Activated naive CD4-positive, alpha-beta T cell treated with anti-CD3 and anti-CD28 coated beads, Interleukin-2, amount 50 U/mL, for 16 hours (primary cell): ENCODE data around the gene DIO3.
"Not testable (repeated sequence)": the region's sequence is repeated elsewhere in the genome, so short reads cannot be mapped to it uniquely, and the experiment has no call there.

Source experiments
- DNase-seq: peaks from one replicate; pipeline ENCODE4 v3.0.0-alpha.2; 2020

The DIO3 gene

GRCh38 chr14:101543814-101544213 lies 17.5 kb upstream of the DIO3 start:
- no peak for DNase-seq

GRCh38 chr14:101544550-101544949 lies 16.7 kb upstream of the DIO3 start:
- no peak for DNase-seq

DNA sequence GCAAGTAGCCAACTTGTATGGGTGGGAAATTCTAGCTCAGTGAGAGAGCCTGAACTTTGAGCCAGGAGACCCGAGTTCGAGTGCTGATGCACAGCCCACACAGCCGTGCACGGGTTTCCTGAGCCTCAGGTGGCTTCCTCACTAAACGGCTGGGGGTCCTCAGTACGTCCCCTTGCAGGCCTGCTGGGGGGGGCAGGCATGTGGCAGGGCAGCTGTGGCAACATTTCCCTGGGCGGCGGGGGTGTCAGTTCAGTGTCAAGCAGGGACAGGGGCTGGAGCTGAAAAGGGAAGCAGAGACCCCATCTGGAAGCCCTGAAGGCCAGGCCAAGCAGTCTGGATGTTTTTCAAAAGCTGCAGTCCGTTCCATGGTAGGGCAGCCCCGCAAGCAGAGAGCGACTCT lies 14.6 kb upstream of the DIO3 start:
- DNase-seq, result no peak

- DNase-seq, result no peak
Observed at GRCh38 chr14:101547107-101547738, 14.1 kb upstream of the DIO3 start.

DNA sequence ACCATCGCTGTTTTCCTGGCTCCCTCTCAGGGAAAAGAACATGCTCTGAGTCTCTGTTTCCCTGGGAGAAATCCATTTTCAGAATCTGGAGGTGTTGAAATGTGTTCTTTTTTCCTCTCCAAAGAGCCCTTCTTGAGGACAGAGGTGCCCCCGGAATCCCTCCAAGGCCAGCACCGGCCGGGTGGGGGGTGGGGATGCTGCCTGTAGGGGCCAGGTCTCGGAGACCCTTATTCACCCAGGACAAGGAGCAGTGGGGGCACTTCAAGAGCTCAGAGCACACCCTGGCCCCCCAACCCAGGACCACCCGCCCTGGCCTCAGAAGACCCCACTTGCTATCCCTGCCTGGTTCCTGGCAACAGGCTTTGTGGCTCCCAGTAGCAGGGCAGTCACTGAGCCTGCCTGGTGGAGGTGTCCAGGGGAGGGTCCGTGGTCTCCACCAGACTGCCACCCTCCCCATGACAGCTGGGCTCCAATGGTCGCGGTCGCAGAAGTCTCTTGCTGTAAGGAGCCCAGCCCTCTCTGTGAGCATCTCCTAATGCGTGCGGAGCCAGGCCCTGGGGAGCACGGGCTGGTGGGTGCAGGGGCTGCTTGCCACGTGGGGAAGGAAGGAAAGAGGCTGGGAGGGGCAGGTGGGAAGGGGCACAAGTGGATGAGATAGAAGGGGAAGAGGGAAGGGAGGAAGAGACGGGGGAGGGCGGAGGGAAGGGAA lies 13.2 kb upstream of the DIO3 start:
- DNase-seq, result no peak

- no peak for DNase-seq
Observed at GRCh38 chr14:101548710-101549109, 12.6 kb upstream of the DIO3 start.

GRCh38 chr14:101549154-101549553 lies 12.1 kb upstream of the DIO3 start:
- DNase-seq, result no peak

DNA sequence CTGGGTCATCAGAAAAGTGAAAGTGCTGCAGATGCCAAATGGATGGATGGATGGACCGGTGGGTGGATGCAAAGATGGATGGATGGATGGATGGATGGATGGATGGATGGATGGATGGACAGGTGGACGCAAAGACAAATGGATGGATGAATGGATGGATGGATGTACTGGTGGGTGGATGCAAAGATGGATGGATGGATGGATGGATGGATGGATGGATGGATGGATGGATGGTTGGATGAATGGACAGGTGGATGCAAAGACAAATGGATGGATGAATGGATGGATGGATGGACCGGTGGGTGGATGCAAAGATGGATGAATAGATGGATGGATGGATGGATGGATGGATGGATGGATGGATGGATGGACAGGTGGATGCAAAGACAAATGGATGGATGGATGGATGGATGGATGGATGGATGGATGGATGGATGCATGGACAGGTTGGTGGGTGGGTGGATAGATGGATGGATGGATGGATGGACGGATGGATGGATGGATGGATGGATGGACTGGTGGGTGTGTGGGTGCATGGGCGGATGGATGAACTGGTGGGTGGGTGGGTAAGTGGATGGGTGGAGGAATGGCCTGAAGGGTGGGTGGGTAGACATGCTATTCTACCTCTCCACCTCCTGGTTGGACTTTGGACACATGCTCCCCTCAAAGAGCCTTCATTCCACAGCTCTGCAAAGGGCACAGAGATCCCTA lies 10.9 kb upstream of the DIO3 start:
- DNase-seq, result not testable (repeated sequence)

- no peak for DNase-seq
Observed at GRCh38 chr14:101551729-101552595, 9.3 kb upstream of the DIO3 start.

DNA sequence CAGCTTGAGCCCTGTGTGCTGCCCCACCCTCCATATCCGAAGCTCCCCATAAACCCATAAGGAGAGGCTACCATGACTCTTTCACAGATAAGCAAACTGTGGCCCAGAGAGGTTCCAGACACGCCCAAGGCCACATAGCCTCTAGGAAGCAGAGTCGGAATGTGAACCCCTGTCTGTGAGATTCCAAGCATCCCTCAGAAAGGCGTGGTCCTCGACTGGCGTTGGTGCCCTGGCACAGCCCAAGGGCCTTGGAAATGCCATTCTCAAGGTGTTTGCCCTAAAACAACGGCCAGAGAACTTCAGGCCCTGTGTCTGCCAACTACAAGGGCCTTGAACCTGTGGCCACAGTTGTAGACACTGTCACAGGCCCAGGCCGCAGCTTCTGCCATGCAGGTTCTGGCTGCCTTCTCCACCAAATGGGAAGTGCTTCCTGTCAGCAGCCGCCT lies 8.5 kb upstream of the DIO3 start:
- DNase-seq, result no peak

GRCh38 chr14:101553393-101553792 lies 7.9 kb upstream of the DIO3 start:
- no peak for DNase-seq

DNA sequence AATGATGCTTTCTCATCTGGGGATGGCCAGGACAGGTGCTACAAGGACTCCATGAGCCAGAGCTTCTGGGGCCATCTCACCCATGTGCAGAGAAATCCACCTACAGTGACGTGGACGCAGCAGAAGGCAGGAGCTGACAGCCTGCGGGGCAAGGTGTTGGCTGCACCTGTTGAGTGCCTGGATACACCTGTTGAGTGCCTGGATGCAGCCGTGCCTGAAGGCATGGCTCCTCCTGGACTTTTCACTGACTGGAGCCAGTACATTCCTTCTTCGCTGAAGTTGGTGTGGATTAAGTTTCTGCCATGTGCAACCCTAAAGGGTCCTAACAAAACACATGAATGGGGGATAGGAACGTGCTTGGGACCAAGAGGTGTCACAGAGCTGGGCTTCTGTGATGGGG lies 7.4 kb upstream of the DIO3 start:
- DNase-seq, result no peak

GRCh38 chr14:101554991-101555668 lies 6.2 kb upstream of the DIO3 start:
- DNase-seq, result no peak

DNA sequence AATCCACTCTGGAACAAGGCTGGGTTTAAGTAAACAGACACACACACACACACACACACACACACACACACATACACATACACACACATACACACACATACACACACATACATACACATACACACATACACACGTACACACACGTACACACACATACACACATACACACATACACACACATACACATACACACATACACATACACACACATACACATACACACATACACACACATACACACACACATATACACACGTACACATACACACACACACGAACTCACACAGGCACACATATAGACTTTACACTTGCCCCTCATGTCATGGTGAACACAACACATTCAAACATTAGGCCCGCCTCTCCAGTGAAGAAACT lies 5.6 kb upstream of the DIO3 start:
- DNase-seq, result not testable (repeated sequence)

DNA sequence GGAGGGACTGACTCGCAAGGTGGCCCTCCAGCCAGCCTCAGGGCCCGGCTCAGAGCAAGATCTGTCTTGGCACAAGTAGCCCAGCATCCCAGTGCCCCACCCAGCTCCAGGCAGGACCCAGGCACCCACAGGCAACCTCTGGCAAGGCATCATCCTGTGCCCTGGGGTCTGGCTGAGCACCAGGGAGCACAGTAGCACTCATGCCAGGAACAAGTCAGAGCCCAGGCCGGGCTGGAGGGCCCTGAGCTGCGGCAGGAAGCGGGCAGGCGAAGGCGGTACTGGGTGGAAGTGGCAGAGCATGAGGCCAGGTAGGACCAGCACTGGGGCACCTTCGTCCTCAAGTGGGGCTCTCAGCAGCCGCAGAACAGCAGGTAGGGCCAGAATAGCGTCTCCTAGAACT lies 5.2 kb upstream of the DIO3 start:
- no peak for DNase-seq

DNA sequence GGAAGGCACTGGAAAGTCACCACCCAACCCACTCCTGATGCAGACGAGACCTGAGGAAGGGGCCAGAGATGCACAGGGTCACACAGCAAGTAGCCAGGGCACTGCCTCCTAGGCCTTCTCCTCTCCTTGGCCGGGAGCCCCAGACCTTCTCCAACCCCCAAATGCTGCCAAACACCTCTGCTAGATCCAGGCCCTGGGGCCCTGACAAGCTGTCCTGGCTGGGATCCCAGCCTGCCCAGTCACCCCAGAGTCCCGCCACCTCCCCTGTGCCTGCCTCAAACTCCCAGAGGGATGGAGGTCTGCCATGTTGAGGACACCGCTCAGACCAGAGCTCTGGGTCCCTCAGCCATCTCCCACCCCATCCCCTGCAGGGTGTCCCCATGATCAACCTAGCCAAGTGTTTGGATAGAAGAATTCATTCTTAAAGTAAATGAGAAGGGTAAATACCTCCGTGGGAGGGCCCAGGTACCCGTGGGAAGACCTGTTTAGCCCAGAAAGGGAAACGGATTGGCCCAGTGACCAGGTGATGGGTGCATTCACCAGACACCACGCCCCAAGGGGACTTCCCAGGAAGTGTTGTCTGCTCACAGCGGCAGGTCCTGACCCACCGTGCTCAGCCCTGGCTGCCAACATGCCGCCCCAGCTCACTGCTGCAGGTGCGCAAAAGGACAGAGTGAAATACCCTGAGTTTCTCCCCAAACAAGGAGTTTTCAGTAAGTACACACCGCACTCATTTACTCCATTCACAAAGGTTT lies 4.6 kb upstream of the DIO3 start:
- DNase-seq, result no peak

DNA sequence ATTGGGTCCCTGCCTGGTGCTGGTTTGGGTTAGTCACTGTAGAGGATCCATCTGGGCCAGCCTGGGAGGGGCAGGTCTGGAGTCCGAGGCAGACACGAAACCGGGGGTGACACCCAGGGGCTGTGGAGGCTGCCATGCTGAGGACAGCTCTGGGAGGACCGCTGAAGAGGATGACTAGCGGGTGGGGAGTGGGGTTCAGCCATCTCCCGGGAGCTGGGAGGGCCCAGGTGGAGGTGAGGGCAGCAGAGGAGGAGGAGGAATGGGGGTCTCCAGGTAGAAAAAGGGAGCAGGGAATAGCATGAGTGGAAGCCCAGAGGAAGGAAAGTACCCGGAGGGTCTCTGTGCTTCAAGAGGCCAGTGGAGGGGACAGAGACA lies 4.0 kb upstream of the DIO3 start:
- DNase-seq, result no peak

GRCh38 chr14:101557811-101558738 lies 3.2 kb upstream of the DIO3 start:
- DNase-seq, result no peak

DNA sequence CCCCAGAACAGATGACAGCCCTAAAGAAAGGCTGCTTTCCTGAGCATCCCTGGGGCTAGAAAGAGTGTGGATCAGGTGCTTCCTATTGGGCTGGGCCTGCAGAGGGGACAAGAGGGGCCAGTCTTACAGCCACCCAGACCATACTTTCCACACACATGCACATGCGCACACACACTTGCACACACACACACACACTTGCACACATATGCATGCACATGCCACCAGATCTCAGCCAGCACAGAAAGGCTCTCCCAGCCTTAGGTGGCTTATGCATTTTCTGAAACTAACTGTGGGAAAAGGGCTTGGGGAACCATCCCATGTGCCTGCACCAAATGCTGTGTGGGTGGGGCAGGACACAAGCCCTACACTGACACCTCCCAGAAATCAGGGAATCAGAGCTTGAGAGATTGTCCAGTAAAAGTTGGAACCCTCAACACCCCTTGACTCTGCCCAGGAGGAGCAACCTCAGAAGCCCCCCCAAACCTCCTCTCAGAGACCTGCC lies 2.5 kb upstream of the DIO3 start:
- DNase-seq, result no peak

GRCh38 chr14:101559250-101559623 lies 2.1 kb upstream of the DIO3 start:
- DNase-seq, result no peak
